Right ventricle myocardium inferior (tissue), 1 donor: ENCODE data around the gene CFAP74. TPM values are rescaled to one million over a fixed set of nuclear protein-coding genes. Genes with fewer than 3 reads are reported as not detected.
"Not testable (repeated sequence)": the region's sequence is repeated elsewhere in the genome, so short reads cannot be mapped to it uniquely, and the experiment has no call there.

ENCODE experiments used
- ATAC-seq: fragments of 200-7000 bp; cut with Tn5 transposase; one replicate; pipeline ENCODE4 v1.9.1; 2020; ENCODE audit warnings: mild to moderate bottlenecking, moderate library complexity
- DNase-seq: peaks from one replicate; pipeline ENCODE4 v3.0.0; 2021; ENCODE audit errors: missing footprints
- intact Hi-C: fragments of 100-400 bp; cut with DNase I; formaldehyde crosslinking; loops from one replicate; pipeline ENCODE4 v1.11.0; 2022
- total RNA-seq: library from RNA; stranded (reverse); fragmentation: NEBNext Ultra II Directional; extraction: Animal tissue kit (Norgen Biotek cat#: 25700); gene quantifications from one replicate; pipeline ENCODE4 v1.2.1, GENCODE V29; 2021
- donor health status: DM: no; HTN: yes; CAD: no; lungs with severe emphysema.

Gene CFAP74
- total RNA-seq, 1 donor from 2014 or later: not detected

DNA sequence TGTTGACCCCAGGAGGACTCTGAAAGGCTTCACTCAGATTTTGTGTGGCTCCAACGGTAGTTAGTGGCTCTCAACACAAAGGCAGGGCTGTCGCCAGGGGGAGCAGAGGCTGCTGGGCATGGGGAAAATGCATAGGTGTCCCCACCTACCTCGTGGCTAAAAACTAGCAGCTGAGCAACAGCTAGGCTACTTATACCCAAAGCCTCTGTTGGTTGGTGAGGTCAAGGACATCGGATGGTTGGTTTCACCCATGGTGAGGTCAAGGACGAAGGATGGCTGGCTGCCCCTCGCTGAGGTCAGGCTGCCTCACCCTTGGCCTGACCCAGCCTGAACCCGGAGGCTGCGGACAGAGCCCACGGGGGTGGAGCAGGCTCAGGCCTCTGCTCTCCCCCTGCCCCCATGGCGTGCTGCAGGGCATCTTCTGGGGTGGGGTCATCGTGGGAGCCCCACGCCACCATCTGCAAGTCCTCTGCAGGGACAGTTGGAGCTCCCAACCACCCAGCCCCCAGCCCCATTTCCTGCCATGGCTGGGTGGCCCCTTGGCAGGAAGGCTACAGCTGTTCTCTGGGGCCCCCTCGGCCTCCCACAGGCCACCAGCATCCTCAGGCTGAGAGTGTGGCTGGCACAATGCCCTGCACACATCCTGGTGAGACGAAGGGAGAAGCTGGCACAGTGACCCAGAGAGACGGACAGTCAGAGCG lies 104.2 kb downstream of the CFAP74 start:
- peak; percentile 55 for DNase-seq
- intact Hi-C loops: no loop called here
- no peak for ATAC-seq

- intact Hi-C loops: no loop called here
- no peak for DNase-seq
- no peak for ATAC-seq
These were observed 105.2 kb downstream of the CFAP74 start for GRCh38 chr1:1898246-1898933.

- peak; percentile 40 for DNase-seq
- intact Hi-C loops: no loop called here
- ATAC-seq: no peak
These were observed 107.9 kb downstream of the CFAP74 start for GRCh38 chr1:1895456-1896336.

GRCh38 chr1:1895060-1895418 lies 108.5 kb downstream of the CFAP74 start:
- no peak for ATAC-seq
- intact Hi-C loops: no loop called here
- DNase-seq: no peak

- intact Hi-C loops: no loop called here
- peak; percentile 72 for DNase-seq
- ATAC-seq: peak; percentile 23
These were observed 109.1 kb downstream of the CFAP74 start for GRCh38 chr1:1894354-1895059.

GRCh38 chr1:1893997-1894353 lies 109.6 kb downstream of the CFAP74 start:
- no peak for ATAC-seq
- peak; percentile 45 for DNase-seq
- intact Hi-C loops: no loop called here

DNA sequence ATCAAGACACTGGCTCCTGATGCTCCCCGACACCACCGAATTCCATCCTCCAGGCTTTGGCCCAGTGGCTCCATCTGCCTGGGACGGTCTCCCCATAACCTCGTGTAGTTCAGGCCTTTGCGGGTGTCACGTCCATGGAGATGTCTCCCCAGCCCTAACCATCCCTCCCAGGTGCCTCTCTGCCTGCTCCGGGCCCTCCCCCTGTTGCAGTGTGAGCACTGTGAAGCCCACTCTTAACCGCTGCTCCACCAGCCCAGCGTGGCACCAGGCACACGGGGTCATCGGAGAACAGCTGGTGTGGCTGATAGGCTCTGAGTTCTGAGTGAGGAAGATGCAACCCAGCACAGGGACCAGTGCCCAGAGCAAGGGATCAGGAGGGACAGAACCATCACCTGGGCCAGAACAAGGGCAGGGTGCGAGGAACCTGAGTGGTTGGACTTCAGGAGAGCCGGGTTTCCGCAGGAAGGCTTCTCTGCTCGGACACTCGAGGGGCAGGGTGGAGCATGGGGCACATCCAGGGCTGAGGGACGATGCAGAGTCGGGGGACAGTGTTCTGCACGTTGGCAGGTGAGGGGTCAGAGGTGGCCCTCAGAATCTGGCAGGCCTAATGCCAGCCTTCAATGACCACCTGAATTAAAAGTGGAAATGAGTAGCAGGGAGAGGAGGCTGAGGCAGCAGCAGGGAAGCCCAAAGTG lies 110.1 kb downstream of the CFAP74 start:
- DNase-seq (peak; percentile 40), ATAC-seq (no peak)
- intact Hi-C loops: no loop called here

GRCh38 chr1:1892763-1893120 lies 110.8 kb downstream of the CFAP74 start:
- ATAC-seq (no peak), DNase-seq (peak; percentile 37)
- intact Hi-C loops: no loop called here

- DNase-seq: peak; percentile 68
- intact Hi-C loops: no loop called here
These were observed 111.4 kb downstream of the CFAP74 start for GRCh38 chr1:1892079-1892762.

GRCh38 chr1:1891349-1892078 lies 112.1 kb downstream of the CFAP74 start:
- ATAC-seq (peak; percentile 73), DNase-seq (peak; percentile 89)
- intact Hi-C loops: loop anchor here (2.0 kb wide), 2 partner anchors 33 to 113 kb away; partner anchors contain the start of gene NADK

More at GRCh38 chr1:1892079-1892762, 111.4 kb downstream of the CFAP74 start:
- ATAC-seq: no peak

DNA sequence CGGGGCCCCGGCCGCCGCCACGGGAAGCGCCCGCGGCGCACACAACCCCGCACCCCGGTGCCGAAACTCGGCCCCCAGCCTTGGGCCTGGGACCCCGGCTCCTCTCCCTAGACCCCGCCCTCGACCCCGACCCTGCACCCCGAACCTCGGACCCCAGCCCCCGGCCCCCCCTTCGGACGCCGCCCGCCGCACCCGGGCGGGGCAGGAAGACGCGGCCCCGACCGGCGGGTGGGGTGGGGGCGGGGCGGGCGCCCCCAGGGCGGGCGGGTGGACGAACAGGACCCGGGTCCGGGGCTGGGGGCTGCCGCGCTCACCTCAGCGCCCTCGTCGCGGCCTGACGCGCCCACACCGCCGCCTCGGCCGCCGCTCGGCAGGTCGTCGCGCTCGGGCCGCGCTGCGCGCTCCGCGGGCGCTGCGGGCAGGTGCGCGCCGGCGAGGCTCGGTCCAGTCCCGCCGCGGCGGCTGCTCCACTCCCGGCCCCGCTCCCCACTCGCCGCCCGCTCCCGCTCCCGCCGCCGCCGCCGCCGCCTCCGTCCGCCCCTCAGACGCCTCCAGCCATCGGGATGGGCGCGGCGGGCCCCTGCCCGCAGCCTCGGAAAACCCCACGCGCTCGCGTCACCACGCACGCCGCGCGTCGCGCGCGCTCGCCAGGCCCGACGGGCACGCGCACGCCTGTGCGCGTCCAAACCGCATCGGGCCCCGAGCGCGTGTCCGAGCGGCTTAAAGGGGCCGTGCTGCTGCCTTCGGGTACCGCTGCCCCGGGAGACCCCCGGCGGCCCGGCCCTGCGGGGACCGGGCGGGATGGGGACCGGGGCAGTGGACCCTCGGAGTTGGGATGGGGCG lies 112.9 kb downstream of the CFAP74 start, which contains the start of gene GNB1:
TSS of gene GNB1 (minus strand) at position 582 of the 843 bp plus-strand sequence. CDS start 65,634 bp downstream, outside the sequence.
- intact Hi-C loops: loop anchor here (2.0 kb wide), 2 partner anchors 32 to 112 kb away; partner anchors contain the start of gene NADK
- ATAC-seq: peak; percentile 89
- DNase-seq: peak; percentile 95

DNA sequence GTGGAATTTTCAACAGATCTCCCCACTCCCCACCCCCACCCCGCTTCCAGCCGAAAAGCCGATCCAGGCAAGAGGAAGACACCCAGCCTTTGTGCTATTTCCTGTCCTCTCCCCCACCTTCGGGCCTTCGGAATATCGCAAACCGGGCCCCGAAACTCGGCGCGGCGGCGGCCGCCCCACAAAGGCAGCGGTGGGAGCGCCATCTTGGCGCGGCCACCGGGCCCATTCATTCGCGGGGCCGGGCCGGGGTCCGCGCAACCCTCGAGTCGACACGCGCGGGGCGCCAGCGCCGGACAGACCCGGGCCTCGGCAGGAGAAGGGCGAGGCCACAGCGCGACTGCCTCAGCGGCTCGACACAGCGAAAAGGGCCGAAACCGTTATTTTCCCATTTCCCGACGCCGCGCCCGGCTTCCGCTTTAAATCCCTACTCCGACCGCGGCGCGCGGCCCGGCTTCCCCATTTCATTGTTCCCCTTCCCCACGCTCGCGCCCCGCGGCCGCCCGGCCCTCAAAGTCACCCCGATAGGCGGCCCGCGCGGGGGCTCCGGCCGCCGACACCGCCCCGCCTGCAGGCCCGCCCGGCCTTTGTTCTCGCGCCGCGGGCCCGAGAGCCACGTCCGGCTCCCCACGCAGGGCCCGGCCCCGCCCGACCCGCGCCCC lies 113.6 kb downstream of the CFAP74 start:
- intact Hi-C loops: loop anchor here (2.0 kb wide), 2 partner anchors 31 to 111 kb away; partner anchors contain the start of gene NADK
- DNase-seq: peak; percentile 95
- ATAC-seq: no peak

DNA sequence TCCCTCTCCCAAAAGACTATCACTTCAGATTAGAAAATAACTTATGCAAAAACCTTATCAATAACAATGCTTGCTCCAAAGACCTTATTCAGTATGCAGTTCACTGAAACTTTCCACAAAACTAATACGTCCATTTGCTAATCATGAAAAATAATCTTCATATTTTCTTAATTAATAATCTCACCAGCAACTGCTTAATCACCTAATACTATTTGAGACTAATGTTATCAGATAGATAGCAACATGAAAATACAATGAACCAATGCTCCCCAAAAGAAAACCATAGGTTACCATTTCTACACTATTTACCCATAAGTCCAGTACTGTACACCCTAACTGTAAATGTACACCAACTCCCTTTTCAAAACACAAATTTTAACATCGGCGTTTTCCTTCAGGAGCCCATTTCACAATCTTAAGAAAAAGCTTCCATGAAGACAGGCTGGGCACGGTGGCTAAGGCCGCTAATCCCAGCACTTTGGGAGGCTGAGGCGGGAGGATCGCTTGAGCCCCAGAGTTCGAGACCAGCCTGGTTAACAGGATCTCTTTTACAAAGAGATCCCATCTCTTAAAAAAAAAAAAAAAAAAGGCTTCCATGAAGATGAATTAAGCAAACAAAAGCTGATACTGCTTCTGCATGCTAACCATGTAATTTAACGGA lies 114.4 kb downstream of the CFAP74 start:
- ATAC-seq (no peak), DNase-seq (no peak)
- intact Hi-C loops: no loop called here

DNA sequence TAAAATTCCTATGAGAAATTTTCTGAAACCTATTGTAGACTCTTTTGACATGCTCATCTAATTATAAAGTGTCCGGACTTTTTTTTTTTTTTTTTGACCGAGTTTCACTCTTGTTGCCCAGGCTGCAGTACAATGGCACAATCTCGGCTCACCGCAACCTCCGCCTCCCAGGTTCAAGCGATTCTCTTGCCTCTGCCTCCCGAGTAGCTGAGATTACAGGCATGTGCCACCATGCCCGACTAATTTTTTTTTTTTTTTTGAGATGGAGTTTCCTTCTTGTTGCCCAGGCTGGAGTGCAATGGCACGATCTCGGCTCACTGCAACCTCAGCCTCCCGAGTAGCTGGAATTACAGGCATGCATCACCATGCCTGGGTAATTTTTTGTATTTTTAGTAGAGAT lies 119.7 kb downstream of the CFAP74 start:
- ATAC-seq, DNase-seq, intact Hi-C loops: not testable (repeated sequence)
